Activated CD4-positive, alpha-beta T cell treated with anti-CD3 and anti-CD28 coated beads, Interleukin-2, amount 10 ng/mL, durations not matched to agents 24 days and 14 days (primary cell): ENCODE results near the gene STARD5. TPM values are rescaled to one million over a fixed set of nuclear protein-coding genes. Genes with fewer than 3 reads are reported as not detected.

Source experiments
- DNase-seq: peaks from one replicate; pipeline ENCODE4 v3.0.0; 2022
- H3K27ac Mint-ChIP-seq: one replicate; pipeline ENCODE4 v1.8.0; 2022; ENCODE audit warnings: mild to moderate bottlenecking, mixed read lengths
- H3K27me3 Mint-ChIP-seq: one replicate; pipeline ENCODE4 v1.8.0; 2022; ENCODE audit warnings: mixed read lengths
- H3K36me3 Mint-ChIP-seq: one replicate; pipeline ENCODE4 v1.8.0; 2022; ENCODE audit warnings: low read depth, mild to moderate bottlenecking, mixed read lengths
- H3K4me1 Mint-ChIP-seq: one replicate; pipeline ENCODE4 v1.8.0; 2021; ENCODE audit warnings: mixed read lengths
- H3K4me3 Mint-ChIP-seq: one replicate; pipeline ENCODE4 v1.8.0; 2022; ENCODE audit warnings: mild to moderate bottlenecking, moderate library complexity, mixed read lengths
- H3K9me3 Mint-ChIP-seq: one replicate; pipeline ENCODE4 v1.8.0; 2021; ENCODE audit warnings: mixed read lengths
- intact Hi-C: fragments of 100-400 bp; cut with micrococcal nuclease; formaldehyde crosslinking; loops from one replicate; pipeline ENCODE4 v1.15.1; 2023
- total RNA-seq: library from RNA; stranded (reverse); gene quantifications from 2 replicates; pipeline ENCODE4 v1.2.3, GENCODE V29; 2022

STARD5 gene
- total RNA-seq, 1 donor from 2014 or later, result 5.8 TPM

DNA sequence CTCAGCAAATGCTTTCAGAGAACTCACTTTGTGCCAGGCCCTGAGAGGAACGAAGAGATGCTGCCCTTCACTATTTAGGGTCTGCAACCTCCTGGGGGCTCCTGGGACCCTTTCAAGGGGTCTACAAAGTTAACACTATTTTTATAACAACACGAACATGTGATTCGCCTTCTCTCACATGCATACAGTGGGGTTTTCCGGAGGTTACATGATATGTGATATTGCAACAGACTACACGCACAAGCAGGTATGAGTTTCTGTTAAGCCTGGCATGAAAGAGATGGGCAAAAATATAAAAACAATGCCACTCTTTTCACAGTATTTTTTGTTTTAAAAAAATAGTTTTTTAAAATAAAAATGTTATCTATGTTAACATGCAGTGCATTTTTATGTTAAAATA lies 10.3 kb downstream of the STARD5 start:
- intact Hi-C loops, result no loop called here
- H3K9me3 Mint-ChIP-seq, result no peaks in the 10 kb centered on the region
- H3K27me3 Mint-ChIP-seq, result no peaks in the 10 kb centered on the region
- H3K36me3 Mint-ChIP-seq, result peaks cover 74% of the 10 kb centered on the region
- H3K4me1 Mint-ChIP-seq, result peaks cover 42% of the 10 kb centered on the region
- DNase-seq, result no peak
- no peak overlapping the region for H3K27ac Mint-ChIP-seq
- H3K4me3 Mint-ChIP-seq, result no peak overlapping the region

- no peaks in the 10 kb centered on the region for H3K9me3 Mint-ChIP-seq
- peaks cover 74% of the 10 kb centered on the region for H3K36me3 Mint-ChIP-seq
- no peak overlapping the region for H3K4me3 Mint-ChIP-seq
- no peaks in the 10 kb centered on the region for H3K27me3 Mint-ChIP-seq
- H3K27ac Mint-ChIP-seq, result peak overlapping the region; percentile 51
- intact Hi-C loops, result no loop called here
- peaks cover 42% of the 10 kb centered on the region for H3K4me1 Mint-ChIP-seq
- DNase-seq, result no peak
Measured at GRCh38 chr15:81312790-81313543, 11.0 kb downstream of the STARD5 start.

DNA sequence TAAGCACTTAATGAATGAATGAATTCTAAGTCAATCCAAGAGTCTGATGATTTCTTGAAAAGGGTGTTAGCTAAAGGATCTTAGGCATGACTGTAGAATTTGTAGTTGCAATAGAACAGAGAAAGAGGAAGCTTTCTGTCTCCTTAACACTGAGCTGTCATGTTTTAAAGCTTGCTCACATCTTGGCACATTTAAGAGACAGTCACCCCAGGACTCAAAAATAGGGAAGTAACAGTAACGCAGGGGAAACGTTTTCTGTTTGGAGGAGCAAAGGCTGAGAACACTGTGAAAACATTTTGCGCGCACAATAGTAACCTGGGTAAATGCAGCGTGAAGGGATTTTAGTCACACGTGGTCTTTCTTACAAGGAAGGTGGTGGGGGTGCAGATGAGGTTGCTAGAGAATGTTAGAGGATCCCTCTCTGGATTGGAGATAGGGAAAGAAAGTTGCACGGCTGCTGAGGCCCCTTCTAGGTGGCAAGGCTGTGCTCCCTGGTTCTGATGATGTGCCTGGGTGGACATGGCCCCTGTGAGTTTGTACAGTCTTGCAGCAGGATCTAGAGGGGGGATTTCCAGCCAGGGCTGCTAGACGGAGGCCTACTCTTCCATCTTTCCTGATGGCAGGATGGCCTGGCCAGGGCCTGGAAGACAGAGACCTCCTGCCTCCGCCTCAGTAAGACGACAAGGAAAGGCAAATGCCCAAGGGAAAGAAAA lies 12.0 kb downstream of the STARD5 start:
- H3K27ac Mint-ChIP-seq, result peak overlapping the region; percentile 29
- DNase-seq, result no peak
- H3K27me3 Mint-ChIP-seq, result no peaks in the 10 kb centered on the region
- no peak overlapping the region for H3K4me3 Mint-ChIP-seq
- H3K4me1 Mint-ChIP-seq, result peaks cover 49% of the 10 kb centered on the region
- intact Hi-C loops, result no loop called here
- H3K36me3 Mint-ChIP-seq, result peaks cover 81% of the 10 kb centered on the region
- H3K9me3 Mint-ChIP-seq, result no peaks in the 10 kb centered on the region

- peaks cover 52% of the 10 kb centered on the region for H3K4me1 Mint-ChIP-seq
Measured at GRCh38 chr15:81310480-81310879, 13.5 kb downstream of the STARD5 start.

DNA sequence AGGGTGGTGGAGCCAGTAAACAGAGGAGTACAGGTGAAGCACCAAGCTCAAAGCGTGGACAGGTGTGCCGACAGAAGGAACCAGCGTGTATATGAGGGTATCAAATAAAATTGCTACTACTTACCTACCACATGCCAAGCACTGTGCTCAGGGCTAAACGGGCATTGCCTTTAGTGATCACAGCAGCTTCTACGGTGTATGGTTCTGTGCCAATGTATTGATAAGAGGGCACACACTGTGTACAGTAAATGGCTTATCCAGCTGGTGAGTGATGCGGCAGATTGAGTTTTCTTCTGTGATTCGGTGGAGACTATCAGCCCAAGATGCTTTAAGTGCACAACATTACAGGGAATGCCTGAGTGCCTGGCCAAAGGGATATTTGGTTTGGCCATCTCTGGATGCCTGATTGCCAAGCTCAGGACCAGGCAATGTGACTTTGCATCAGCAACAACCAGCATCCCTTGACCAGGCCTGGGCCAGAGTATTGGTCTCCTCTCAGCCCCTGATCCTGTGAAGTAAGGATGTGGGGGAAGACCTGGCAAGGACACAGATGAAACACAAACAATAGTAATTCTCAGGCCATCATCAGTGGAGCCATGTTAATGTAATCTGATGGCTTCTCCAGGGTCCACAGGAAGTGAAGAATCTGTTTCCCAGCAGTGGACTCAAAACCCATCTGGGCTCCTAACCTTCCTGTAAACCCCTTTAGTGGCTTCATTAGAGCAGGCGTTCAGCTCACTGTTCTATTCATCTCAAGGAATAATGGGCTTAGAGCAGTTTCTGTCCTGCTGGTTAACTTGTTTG lies 14.1 kb downstream of the STARD5 start:
- Mint-ChIP-seq H3K27me3 (no peaks in the 10 kb centered on the region), H3K27ac (peak overlapping the region; percentile 64)
- no peak for DNase-seq

More at GRCh38 chr15:81310480-81310879, 13.5 kb downstream of the STARD5 start:
- H3K9me3 Mint-ChIP-seq, result no peaks in the 10 kb centered on the region
- no peaks in the 10 kb centered on the region for H3K27me3 Mint-ChIP-seq
- peak overlapping the region; percentile 21 for H3K27ac Mint-ChIP-seq
- H3K36me3 Mint-ChIP-seq, result peaks cover 87% of the 10 kb centered on the region
- intact Hi-C loops, result no loop called here
- H3K4me3 Mint-ChIP-seq, result no peak overlapping the region
- no peak for DNase-seq

DNA sequence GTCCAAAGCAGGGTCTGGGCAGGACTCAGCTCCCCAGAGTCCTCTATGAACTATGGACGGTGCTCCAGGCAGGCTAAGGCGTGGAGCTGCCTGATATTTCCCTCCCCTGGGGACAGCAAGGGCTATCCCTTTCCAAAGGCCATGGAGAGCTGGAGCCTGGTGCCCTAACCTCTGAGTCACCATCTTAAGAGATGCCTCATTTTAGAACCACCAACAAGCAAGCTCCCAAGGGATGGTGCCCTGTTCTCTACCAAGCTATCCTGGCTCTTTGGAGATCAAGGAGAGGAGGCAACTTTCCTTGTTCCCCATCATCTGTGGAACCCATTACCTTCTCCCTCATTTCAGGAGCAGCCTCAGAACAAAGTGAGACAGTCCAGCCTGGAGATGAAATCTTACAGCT lies 15.7 kb downstream of the STARD5 start:
- H3K27me3 Mint-ChIP-seq, result no peaks in the 10 kb centered on the region
- H3K4me1 Mint-ChIP-seq, result peaks cover 64% of the 10 kb centered on the region
- H3K36me3 Mint-ChIP-seq, result peaks cover 95% of the 10 kb centered on the region
- no peak overlapping the region for H3K27ac Mint-ChIP-seq
- DNase-seq, result no peak
- H3K9me3 Mint-ChIP-seq, result no peaks in the 10 kb centered on the region
- H3K4me3 Mint-ChIP-seq, result no peak overlapping the region
- intact Hi-C loops, result no loop called here

More for the DNA sequence above, 14.1 kb downstream of the STARD5 start:
- no peaks in the 10 kb centered on the region for H3K9me3 Mint-ChIP-seq
- intact Hi-C loops, result no loop called here
- H3K36me3 Mint-ChIP-seq, result peaks cover 86% of the 10 kb centered on the region
- no peak overlapping the region for H3K4me3 Mint-ChIP-seq
- H3K4me1 Mint-ChIP-seq, result peaks cover 51% of the 10 kb centered on the region

- Mint-ChIP-seq H3K36me3 (peaks cover 97% of the 10 kb centered on the region), H3K9me3 (no peaks in the 10 kb centered on the region), H3K27me3 (no peaks in the 10 kb centered on the region), H3K27ac (peak overlapping the region; percentile 88), H3K4me1 (peaks cover 75% of the 10 kb centered on the region), H3K4me3 (peak overlapping the region; percentile 94)
- intact Hi-C loops, result loop anchor here (1.0 to 2.0 kb wide), 2 partner anchors 8 to 17 kb away; no protein-coding TSS in a partner anchor
- DNase-seq, result no peak
Measured at GRCh38 chr15:81304226-81304625, 19.7 kb downstream of the STARD5 start.

- peak overlapping the region; percentile 94 for H3K4me3 Mint-ChIP-seq
- intact Hi-C loops, result loop anchor here (1.0 to 2.0 kb wide), 2 partner anchors 7 to 17 kb away; no protein-coding TSS in a partner anchor
- peaks cover 98% of the 10 kb centered on the region for H3K36me3 Mint-ChIP-seq
- peak; percentile 69 for DNase-seq
- H3K27ac Mint-ChIP-seq, result peak overlapping the region; percentile 89
- no peaks in the 10 kb centered on the region for H3K27me3 Mint-ChIP-seq
- no peaks in the 10 kb centered on the region for H3K9me3 Mint-ChIP-seq
- H3K4me1 Mint-ChIP-seq, result peaks cover 74% of the 10 kb centered on the region
Measured at GRCh38 chr15:81303244-81304225, 20.4 kb downstream of the STARD5 start.

DNA sequence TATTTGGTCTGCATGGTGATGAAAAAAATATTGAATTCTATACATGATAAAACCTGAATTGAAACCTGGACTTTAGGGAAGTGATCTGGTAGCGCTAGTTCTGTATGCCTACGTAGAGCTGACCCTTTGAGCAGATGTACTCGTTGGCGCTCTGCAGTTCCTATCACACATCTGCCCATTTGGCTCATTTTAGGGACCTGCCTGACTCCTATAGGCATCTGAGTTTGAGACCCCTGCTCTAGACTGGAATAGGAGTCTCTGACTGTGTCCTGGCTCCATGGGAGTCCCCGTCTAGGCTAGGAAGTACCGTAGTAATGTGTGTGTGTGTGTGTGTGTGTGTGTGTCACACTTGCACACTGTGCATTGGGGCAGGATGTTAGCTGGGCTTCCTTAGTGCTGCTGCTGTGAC lies 21.2 kb downstream of the STARD5 start:
- Mint-ChIP-seq H3K9me3 (no peaks in the 10 kb centered on the region), H3K36me3 (peaks cover 98% of the 10 kb centered on the region), H3K27ac (peak overlapping the region; percentile 89), H3K27me3 (no peaks in the 10 kb centered on the region), H3K4me3 (peak overlapping the region; percentile 94), H3K4me1 (peaks cover 80% of the 10 kb centered on the region)
- no peak for DNase-seq
- intact Hi-C loops, result no loop called here

DNA sequence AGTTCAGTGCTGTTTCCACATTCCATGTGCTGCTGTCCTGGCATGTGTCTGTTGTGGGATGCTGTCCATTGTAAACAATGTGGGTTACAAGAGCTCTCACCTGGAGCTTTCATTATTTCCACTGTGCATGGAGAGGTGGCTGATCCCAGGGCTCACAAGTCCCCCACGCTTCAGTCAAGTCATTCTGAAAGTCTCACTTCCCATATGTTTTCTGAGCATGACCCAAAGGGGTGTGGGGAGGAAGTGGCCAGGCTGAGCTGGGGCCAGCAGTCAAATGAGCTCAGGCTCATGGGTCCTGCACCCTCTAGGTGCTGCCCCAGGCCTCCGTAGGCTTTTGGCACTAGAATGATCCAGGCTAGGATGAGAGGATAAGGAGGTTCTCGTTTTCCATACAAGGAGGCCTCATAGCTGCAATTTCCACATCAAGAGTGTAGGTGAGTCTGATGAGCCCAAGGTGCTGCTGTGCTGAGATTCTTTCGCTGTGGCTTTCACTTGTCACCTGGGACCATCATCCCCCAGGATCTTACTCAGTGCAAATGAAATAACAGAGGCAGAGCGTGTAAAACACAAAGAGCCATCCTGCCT lies 22.0 kb downstream of the STARD5 start:
- H3K9me3 Mint-ChIP-seq, result no peaks in the 10 kb centered on the region
- intact Hi-C loops, result loop anchor here (1.0 kb wide), 1 partner anchor 27 kb away; no protein-coding TSS in a partner anchor

GRCh38 chr15:81301385-81301784 lies 22.6 kb downstream of the STARD5 start:
- peak overlapping the region; percentile 94 for H3K4me3 Mint-ChIP-seq
- H3K4me1 Mint-ChIP-seq, result peaks cover 79% of the 10 kb centered on the region
- H3K9me3 Mint-ChIP-seq, result no peaks in the 10 kb centered on the region
- peaks cover 93% of the 10 kb centered on the region for H3K36me3 Mint-ChIP-seq
- no peaks in the 10 kb centered on the region for H3K27me3 Mint-ChIP-seq
- intact Hi-C loops, result loop anchor here (1.0 kb wide), 1 partner anchor 26 kb away; no protein-coding TSS in a partner anchor
- DNase-seq, result no peak
- H3K27ac Mint-ChIP-seq, result peak overlapping the region; percentile 89

More for the DNA sequence above, 22.0 kb downstream of the STARD5 start:
- H3K4me3 Mint-ChIP-seq, result peak overlapping the region; percentile 94
- H3K27me3 Mint-ChIP-seq, result no peaks in the 10 kb centered on the region
- DNase-seq, result peak; percentile 84
- H3K4me1 Mint-ChIP-seq, result peaks cover 77% of the 10 kb centered on the region
- H3K27ac Mint-ChIP-seq, result peak overlapping the region; percentile 89
- peaks cover 96% of the 10 kb centered on the region for H3K36me3 Mint-ChIP-seq

DNA sequence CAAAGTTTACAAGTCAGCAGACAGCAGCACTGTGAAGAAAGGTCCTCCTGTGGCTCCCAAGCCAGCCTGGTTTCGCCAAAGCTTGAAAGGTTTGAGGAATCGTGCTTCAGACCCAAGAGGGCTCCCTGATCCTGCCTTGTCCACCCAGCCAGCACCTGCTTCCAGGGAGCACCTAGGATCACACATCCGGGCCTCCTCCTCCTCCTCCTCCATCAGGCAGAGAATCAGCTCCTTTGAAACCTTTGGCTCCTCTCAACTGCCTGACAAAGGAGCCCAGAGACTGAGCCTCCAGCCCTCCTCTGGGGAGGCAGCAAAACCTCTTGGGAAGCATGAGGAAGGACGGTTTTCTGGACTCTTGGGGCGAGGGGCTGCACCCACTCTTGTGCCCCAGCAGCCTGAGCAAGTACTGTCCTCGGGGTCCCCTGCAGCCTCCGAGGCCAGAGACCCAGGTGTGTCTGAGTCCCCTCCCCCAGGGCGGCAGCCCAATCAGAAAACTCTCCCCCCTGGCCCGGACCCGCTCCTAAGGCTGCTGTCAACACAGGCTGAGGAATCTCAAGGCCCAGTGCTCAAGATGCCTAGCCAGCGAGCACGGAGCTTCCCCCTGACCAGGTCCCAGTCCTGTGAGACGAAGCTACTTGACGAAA lies 24.2 kb downstream of the STARD5 start:
- Mint-ChIP-seq H3K4me1 (peaks cover 81% of the 10 kb centered on the region), H3K4me3 (peak overlapping the region; percentile 94), H3K27me3 (no peaks in the 10 kb centered on the region), H3K36me3 (peaks cover 82% of the 10 kb centered on the region), H3K9me3 (no peaks in the 10 kb centered on the region), H3K27ac (peak overlapping the region; percentile 95)
- no peak for DNase-seq
- intact Hi-C loops, result loop anchor here (10.0 kb wide), 1 partner anchor 495 kb away; no protein-coding TSS in a partner anchor
